AG04449 (cell line): ENCODE results near the gene MIX23.

ENCODE experiments used
- CTCF ChIA-PET: fragments of 350-600 bp; formaldehyde crosslinking; extraction: SDS; loops from one replicate; lab custom pipeline; 2021; ENCODE audit warnings: antibody characterized with exemption; lab: Yijun Ruan, JAX
- POLR2A ChIA-PET: fragments of 400-600, 350-600 bp; formaldehyde crosslinking; extraction: SDS; loops from one replicate; lab custom pipeline; 2020; ENCODE audit warnings: antibody characterized with exemption, inconsistent platforms; lab: Yijun Ruan, JAX
- DNase-seq: peaks from one replicate; pipeline ENCODE4 v3.0.0-alpha.2; 2010; ENCODE audit warnings: low read depth, low spot score
- H3K4me3 ChIP-seq: 2 replicates; pipeline ENCODE4 v1.5.1; 2011; ENCODE audit warnings: low read depth, mild to moderate bottlenecking, control low read depth, low read length
- TF ChIP-seq, protein P1 (sequence below): IDR thresholded peaks from one replicate; pipeline ENCODE4 v1.5.1; 2011; ENCODE audit warnings: mild to moderate bottlenecking, moderate library complexity, low read length, control low read depth, inconsistent platforms; ENCODE audit not compliant: insufficient read depth; ENCODE audit errors: missing control alignments

MIX23 gene

GRCh38 chr3:122312826-122313225 lies 70.2 kb downstream of the MIX23 start:
- CTCF ChIA-PET = no interaction called here
- H3K4me3 ChIP-seq = no peak overlapping the region
- TF ChIP-seq, protein P1, sequence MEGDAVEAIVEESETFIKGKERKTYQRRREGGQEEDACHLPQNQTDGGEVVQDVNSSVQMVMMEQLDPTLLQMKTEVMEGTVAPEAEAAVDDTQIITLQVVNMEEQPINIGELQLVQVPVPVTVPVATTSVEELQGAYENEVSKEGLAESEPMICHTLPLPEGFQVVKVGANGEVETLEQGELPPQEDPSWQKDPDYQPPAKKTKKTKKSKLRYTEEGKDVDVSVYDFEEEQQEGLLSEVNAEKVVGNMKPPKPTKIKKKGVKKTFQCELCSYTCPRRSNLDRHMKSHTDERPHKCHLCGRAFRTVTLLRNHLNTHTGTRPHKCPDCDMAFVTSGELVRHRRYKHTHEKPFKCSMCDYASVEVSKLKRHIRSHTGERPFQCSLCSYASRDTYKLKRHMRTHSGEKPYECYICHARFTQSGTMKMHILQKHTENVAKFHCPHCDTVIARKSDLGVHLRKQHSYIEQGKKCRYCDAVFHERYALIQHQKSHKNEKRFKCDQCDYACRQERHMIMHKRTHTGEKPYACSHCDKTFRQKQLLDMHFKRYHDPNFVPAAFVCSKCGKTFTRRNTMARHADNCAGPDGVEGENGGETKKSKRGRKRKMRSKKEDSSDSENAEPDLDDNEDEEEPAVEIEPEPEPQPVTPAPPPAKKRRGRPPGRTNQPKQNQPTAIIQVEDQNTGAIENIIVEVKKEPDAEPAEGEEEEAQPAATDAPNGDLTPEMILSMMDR = no peak
- no peak for DNase-seq
- POLR2A ChIA-PET = no interaction called here

- POLR2A ChIA-PET = no interaction called here
- H3K4me3 ChIP-seq = no peak overlapping the region
- CTCF ChIA-PET = no interaction called here
- TF ChIP-seq, protein P1 = no peak
- DNase-seq = no peak
Measured at GRCh38 chr3:122310361-122310760, 72.7 kb downstream of the MIX23 start.
